Measurements from ENCODE around the gene ITPKB. TPM values are rescaled to one million over a fixed set of nuclear protein-coding genes. Genes with fewer than 3 reads are reported as not detected.

Gene ITPKB
- total and polyA plus RNA-seq, 11 donors: 6.2 to 33.7 (median 17.8) TPM

- DNase-seq (peak; percentile 71 to 85 (median 79)), ATAC-seq (peak; percentile 34 to 60 (median 47))
- peaks cover 22 to 97% (median 84%) of the 10 kb centered on the region in 12 donors for H3K4me1 ChIP-seq
- H3K4me3 ChIP-seq: peak overlapping the region in 4 of 12 donors; percentile 2 to 40 (median 5)
- H3K9me3 ChIP-seq: no peaks in the 10 kb centered on the region
- H3K27ac ChIP-seq: peak overlapping the region in 11 of 12 donors; percentile 68 to 97 (median 91)
- TF ChIP-seq CTCF (IDR thresholded peaks at IDR 0.05) (no peak), POLR2A (IDR thresholded peaks at IDR 0.05) (no peak)
- peaks cover 0 to 8% (median 0%) of the 10 kb centered on the region in 9 donors for H3K36me3 ChIP-seq
- 38 to 46% (median 42%) methylated on average over 17 of the region's 17 CpGs for WGBS, 4 donors
- intact Hi-C loops (cut with DNase I): loop anchor here in 1 of 10 donors (5.0 kb wide), 1 partner anchor 38 kb away; no protein-coding TSS in a partner anchor
- H3K27me3 ChIP-seq: no peaks in the 10 kb centered on the region
These were observed 64.0 kb downstream of the ITPKB start for GRCh38 chr1:226674892-226675714.

- H3K27ac ChIP-seq: peak overlapping the region in 11 of 12 donors; percentile 10 to 94 (median 87)
- WGBS, 4 donors: 47 to 59% (median 50%) methylated on average over 4 of the region's 4 CpGs
- DNase-seq (no peak), ATAC-seq (no peak)
- no peaks in the 10 kb centered on the region for H3K9me3 ChIP-seq
- peaks cover 16 to 95% (median 69%) of the 10 kb centered on the region in 12 donors for H3K4me1 ChIP-seq
- intact Hi-C loops (cut with DNase I): no loop called here
- H3K27me3 ChIP-seq: no peaks in the 10 kb centered on the region
- H3K4me3 ChIP-seq: no peak overlapping the region
- peaks cover 0 to 8% (median 0%) of the 10 kb centered on the region in 9 donors for H3K36me3 ChIP-seq
- no peak for TF ChIP-seq POLR2A (IDR thresholded peaks at IDR 0.05)
- TF ChIP-seq CTCF (IDR thresholded peaks at IDR 0.05): no peak
These were observed 66.7 kb downstream of the ITPKB start for GRCh38 chr1:226672339-226672762.

- peaks cover 15 to 95% (median 61%) of the 10 kb centered on the region in 12 donors for H3K4me1 ChIP-seq
These were observed 67.8 kb downstream of the ITPKB start for GRCh38 chr1:226671277-226671676.

More at GRCh38 chr1:226671277-226671676, 67.8 kb downstream of the ITPKB start:
- H3K4me3 ChIP-seq: no peak overlapping the region
- WGBS, 4 donors: 84 to 86% (median 85%) methylated on average over 5 of the region's 5 CpGs
- peaks cover 0 to 8% (median 0%) of the 10 kb centered on the region in 9 donors for H3K36me3 ChIP-seq
- DNase-seq (no peak), ATAC-seq (no peak)
- peak overlapping the region in 9 of 12 donors; percentile 15 to 94 (median 87) for H3K27ac ChIP-seq
- H3K27me3 ChIP-seq: no peaks in the 10 kb centered on the region
- no peaks in the 10 kb centered on the region for H3K9me3 ChIP-seq
- no peak for TF ChIP-seq CTCF (IDR thresholded peaks at IDR 0.05)
- no peak for TF ChIP-seq POLR2A (IDR thresholded peaks at IDR 0.05)
- intact Hi-C loops (cut with DNase I): no loop called here

All from heart left ventricle (tissue), 16 donors.